ENCODE results near the gene EIF4G1. TPM values are rescaled to one million over a fixed set of nuclear protein-coding genes. Genes with fewer than 3 reads are reported as not detected.

The EIF4G1 gene
- total RNA-seq, 4 donors from 2014 or later, result 135 to 453 (median 217) TPM

GRCh38 chr3:184379358-184380184 lies 65.2 kb downstream of the EIF4G1 start, which contains the start of gene CHRD:
Gene CHRD, plus strand, starts transcription at chr3:184380054. Its CDS starts 265 bp downstream, at chr3:184380319.
- 40 to 58% methylated on average over 6 to 20 of the region's 71 CpGs for WGBS, 2 donors (ENCODE audit: low coverage in 1 of 2)
- Histone ChIP-seq H3K4me1 (peaks cover 12 to 29% (median 14%) of the 10 kb centered on the region in 4 donors), H3K27ac (peak within 1 kb of the TSS; percentile 54 to 76 (median 63)), H3K36me3 (no peaks in the 10 kb centered on the region), H3K4me3 (peak within 1 kb of the TSS; percentile 37 to 45 (median 43)), H3K9me3 (no peaks in the 10 kb centered on the region), H3K27me3 (peaks cover 63% of the 10 kb centered on the region)
- no peak for TF ChIP-seq POLR2AphosphoS5 (IDR thresholded peaks at IDR 0.05)
- TF ChIP-seq EP300 (IDR thresholded peaks at IDR 0.05; ENCODE audit: low read depth), result no peak
- TF ChIP-seq POLR2A (IDR thresholded peaks at IDR 0.05), result no peak
- TF ChIP-seq CTCF (IDR thresholded peaks at IDR 0.05), result no peak
- no peak for DNase-seq
- intact Hi-C loops (cut with DNase I; ENCODE audit: low total_unique reads), result loop anchor here (10.0 kb wide), 1 partner anchor 395 kb away; no protein-coding TSS in a partner anchor
- in situ Hi-C loops (cut with MboI; ENCODE audit: low pct_ligation_motif_present in 1 of 4, low pct_unique_long_range_greater_than_20kb in 1 of 4, low sequenced_read_pairs in 3 of 4), result loop anchor here in 2 of 4 donors (10.0 to 25.0 kb wide), 2 partner anchors 155 to 408 kb away; no protein-coding TSS in a partner anchor

- Histone ChIP-seq H3K27ac (peak overlapping the region in 3 of 4 donors; percentile 36 to 63 (median 43)), H3K4me3 (peak overlapping the region in 3 of 4 donors; percentile 42 to 45 (median 44)), H3K36me3 (no peaks in the 10 kb centered on the region), H3K4me1 (peaks cover 12 to 29% (median 14%) of the 10 kb centered on the region in 4 donors), H3K27me3 (peaks cover 63% of the 10 kb centered on the region), H3K9me3 (no peaks in the 10 kb centered on the region)
- in situ Hi-C loops (cut with MboI; ENCODE audit: low pct_ligation_motif_present in 1 of 4, low pct_unique_long_range_greater_than_20kb in 1 of 4, low sequenced_read_pairs in 3 of 4), result loop anchor here in 1 of 4 donors (25.0 kb wide), 1 partner anchor 407 kb away; no protein-coding TSS in a partner anchor
- TF ChIP-seq EP300 (IDR thresholded peaks at IDR 0.05; ENCODE audit: low read depth) (no peak), POLR2AphosphoS5 (IDR thresholded peaks at IDR 0.05) (no peak), POLR2A (IDR thresholded peaks at IDR 0.05) (no peak), CTCF (IDR thresholded peaks at IDR 0.05) (no peak)
- intact Hi-C loops (cut with DNase I; ENCODE audit: low total_unique reads), result loop anchor here (10.0 kb wide), 1 partner anchor 395 kb away; no protein-coding TSS in a partner anchor
- DNase-seq, result peak; percentile 65
- WGBS, 2 donors (ENCODE audit: low coverage in 1 of 2), result 1% methylated on average over 22 of the region's 62 CpGs; no CpG with 5 or more reads in 1 of the 2 donors
Measured at GRCh38 chr3:184380185-184380626, 65.8 kb downstream of the EIF4G1 start.

GRCh38 chr3:184380627-184381260 lies 66.3 kb downstream of the EIF4G1 start:
- Histone ChIP-seq H3K9me3 (no peaks in the 10 kb centered on the region), H3K27ac (peak overlapping the region in 3 of 4 donors; percentile 36 to 63 (median 43)), H3K4me3 (peak overlapping the region; percentile 37 to 45 (median 43)), H3K27me3 (peaks cover 61% of the 10 kb centered on the region), H3K4me1 (peaks cover 12 to 29% (median 14%) of the 10 kb centered on the region in 4 donors), H3K36me3 (no peaks in the 10 kb centered on the region)
- TF ChIP-seq CTCF (IDR thresholded peaks at IDR 0.05) (no peak), EP300 (IDR thresholded peaks at IDR 0.05; ENCODE audit: low read depth) (no peak), POLR2A (IDR thresholded peaks at IDR 0.05) (no peak), POLR2AphosphoS5 (IDR thresholded peaks at IDR 0.05) (no peak)
- in situ Hi-C loops (cut with MboI; ENCODE audit: low pct_ligation_motif_present in 1 of 4, low pct_unique_long_range_greater_than_20kb in 1 of 4, low sequenced_read_pairs in 3 of 4) (loop anchor here in 1 of 4 donors (25.0 kb wide), 1 partner anchor 407 kb away; no protein-coding TSS in a partner anchor), intact Hi-C loops (cut with DNase I; ENCODE audit: low total_unique reads) (loop anchor here (10.0 kb wide), 1 partner anchor 394 kb away; no protein-coding TSS in a partner anchor)
- no peak for DNase-seq
- WGBS, 2 donors (ENCODE audit: low coverage in 1 of 2), result 0 to 5% methylated on average over 1 to 40 of the region's 42 CpGs
